HG02678 (cell line): ENCODE results near the gene DCP2.
A peak's percentile ranks its signal among the peaks of the same experiment; 100 is the strongest.

Source experiments
- ATAC-seq: cut with Tn5 transposase; IDR thresholded peaks from one replicate; pipeline ENCODE4 v1.9.1; 2021; ENCODE audit warnings: mild to moderate bottlenecking, moderate library complexity; ENCODE audit not compliant: unreplicated experiment

DCP2 gene

DNA sequence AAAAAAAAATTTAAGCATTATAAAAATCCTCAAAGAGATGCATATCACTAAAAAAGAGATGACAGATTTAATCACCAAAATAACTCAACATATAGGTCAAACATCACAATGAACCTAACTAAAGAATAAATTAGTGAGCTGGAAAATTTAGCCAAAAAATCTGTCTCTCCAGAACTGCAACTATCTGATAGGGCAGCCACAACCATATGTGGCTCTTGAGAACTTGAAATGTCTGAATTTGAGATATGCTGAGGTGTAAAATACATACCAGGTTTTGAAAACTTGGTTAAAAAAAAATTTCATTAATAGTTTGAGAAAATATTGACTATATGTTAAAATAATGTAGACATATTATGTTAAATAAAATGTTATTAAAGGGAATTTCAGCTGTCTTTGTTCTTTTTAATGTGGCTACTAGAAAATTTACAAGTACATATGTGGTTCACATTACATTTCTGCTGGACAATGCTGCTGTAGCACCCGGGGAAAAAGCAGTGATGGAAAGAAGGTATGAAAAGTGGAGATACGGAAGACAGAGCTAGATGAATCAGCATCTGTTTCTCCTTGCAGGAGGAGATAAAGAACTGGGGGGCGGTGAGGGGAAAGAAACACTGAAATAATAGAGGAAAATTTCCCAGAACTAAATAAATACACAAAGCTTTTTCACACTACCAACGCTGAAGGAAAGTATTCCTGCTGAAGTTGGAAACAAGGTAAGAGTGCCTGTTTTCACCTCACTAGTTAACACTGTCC is 66.1 kb downstream of the DCP2 start:
- no peak for ATAC-seq

DNA sequence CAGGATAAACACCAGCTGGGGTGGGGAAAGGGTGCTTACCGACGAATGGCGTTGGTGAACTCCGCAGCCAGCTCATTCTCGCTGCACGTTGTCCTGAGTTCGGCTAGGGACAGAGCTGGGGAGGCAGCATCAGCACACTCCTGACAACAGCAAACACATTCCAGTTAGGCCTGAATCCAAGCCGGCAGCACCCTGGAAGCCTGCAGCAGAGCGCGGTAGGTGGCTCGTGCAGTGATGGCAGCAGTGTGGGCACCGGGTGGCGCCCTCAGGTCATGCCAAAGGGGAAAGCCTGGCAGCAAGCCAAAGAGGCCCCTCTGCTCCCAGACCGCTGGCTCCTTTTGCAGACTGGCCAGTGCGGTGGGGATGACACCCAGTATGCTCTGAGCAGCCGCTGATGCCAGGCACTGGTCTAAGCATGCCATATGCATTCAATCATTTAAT is 66.9 kb downstream of the DCP2 start:
- no peak for ATAC-seq

GRCh38 chr5:113044776-113045465 is 68.3 kb downstream of the DCP2 start:
- ATAC-seq, result no peak

DNA sequence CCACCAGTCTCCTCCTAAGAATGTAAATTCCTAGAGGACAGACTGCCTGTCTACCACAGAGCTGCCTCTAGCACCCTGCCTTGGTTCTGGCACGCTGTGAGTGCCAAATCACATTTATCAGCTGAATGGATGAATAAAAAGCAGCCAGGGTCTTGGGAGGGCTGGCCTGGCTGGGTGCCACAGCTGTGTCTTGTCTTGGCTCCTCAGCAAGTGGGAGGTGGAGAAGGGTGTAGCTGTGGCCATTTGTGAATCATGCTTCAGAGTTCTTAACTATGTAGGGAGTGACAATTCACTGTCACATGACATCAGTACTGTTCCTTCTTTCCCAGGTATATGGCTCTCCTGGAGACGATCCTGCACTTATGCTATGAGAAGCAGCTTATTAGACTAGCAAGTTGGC is 70.6 kb downstream of the DCP2 start:
- ATAC-seq, result no peak

GRCh38 chr5:113047733-113048652 is 71.4 kb downstream of the DCP2 start:
- peak; percentile 83 for ATAC-seq

- no peak for ATAC-seq
Observed at GRCh38 chr5:113048931-113049330, 72.3 kb downstream of the DCP2 start.

DNA sequence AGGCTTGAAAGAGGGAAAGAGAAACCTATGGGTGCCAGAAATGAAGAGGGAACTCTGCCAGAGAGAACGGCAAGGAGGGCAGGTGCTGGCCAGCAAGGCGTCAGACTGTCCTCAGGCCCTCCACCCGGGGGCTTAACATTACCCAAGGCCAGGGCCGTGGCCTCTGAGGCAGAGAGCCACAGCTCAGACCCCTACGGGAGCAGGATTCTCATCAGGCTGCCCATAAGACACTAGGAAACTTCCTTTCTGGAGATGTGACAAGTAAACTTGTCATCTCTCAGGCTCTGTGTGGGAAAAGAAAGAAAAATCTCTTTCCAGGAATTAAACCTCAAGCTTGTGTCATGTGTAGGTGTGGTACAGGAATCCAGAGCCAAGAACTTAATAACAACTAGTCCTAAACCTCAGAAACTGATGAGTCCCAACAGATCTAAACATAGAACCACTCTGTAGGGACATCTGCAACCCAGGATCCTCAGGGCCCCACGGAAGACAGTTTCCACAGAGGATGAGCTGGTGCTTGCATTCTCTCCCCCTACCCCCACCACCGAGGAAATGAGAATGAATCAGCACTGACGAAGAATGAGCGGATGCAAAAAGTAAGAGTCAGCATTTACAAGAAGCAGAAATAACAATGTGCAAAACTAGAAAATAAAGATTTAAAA is 74.3 kb downstream of the DCP2 start:
- ATAC-seq, result no peak

DNA sequence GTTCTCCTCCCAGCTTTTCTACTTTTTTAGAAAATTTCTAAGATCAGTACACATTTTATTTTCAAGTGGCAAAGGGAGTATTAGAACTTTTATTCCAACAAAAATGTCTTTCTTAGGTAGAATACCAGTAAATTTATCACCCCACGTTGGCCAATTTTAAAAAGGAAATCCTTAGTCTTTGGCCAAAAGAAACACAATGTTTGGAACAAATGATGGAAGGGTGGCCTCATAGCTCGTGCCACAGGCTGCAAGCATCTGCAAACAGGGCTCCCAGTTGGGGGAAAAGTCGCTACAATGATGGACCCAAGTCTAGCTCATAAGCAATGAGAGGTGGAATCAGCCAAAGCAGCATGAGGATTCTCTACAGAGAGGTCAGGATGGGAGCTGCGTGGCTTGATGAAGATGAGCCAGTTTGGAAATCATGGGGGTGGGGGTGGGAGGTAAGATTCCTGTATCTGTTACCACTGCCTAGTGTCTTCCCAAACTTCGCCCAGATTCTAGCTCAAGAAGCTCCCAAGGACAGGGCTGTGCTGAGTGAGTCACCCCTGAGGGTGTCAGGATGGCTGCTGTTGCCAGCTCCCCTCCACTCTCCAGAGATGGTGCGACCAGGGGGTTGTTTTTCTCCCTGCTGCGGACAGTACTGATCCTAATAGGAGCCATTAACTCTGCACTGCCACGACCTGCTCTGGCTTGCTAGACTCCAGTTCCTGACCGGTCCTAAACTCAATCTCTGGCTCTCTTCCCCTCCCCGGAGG is 75.6 kb downstream of the DCP2 start:
- no peak for ATAC-seq

DNA sequence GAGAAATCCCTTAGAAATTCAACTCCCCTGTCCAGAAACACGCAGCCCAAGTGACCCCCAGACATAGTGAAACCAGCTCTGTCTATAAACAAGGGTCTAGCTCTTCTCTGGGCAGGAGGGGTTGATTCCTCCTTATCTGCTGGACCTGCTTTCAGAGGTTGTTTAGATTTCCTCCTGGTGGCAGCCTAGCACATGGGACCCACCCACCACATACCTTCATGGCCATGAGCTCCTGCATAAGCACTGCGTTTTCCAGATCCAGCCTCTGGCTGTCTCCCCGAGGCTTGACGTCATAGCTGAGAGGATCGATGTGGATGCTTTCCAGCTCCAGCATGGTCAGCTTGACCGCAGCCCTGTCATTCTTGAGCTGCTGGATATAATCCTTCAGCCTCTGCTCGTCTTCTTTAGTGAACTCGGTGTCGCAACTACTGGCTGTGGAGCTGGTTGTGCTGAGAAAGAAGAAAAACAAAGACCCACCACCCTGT is 77.0 kb downstream of the DCP2 start:
- no peak for ATAC-seq

DNA sequence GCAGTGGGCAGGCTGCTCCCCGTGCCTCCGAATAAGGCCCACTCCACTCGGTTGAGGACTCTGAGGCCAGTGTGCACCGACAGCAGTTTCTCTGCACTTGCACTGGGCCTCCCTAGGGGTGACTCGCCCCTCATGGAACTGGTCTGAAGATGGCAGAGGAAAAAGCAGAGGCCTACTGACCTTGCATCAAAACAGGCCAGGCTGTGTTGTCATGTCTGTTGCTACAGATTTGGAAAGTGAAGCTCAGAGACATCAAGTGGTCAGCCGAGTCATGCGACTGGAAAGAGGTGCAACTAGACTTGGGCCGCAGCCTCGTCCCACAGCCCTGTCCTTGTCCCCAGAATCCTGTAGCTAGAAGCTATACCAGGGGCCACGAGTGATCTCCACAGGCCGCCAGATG is 78.3 kb downstream of the DCP2 start:
- no peak for ATAC-seq

- ATAC-seq, result no peak
Observed at GRCh38 chr5:113056988-113057387, 80.4 kb downstream of the DCP2 start.

DNA sequence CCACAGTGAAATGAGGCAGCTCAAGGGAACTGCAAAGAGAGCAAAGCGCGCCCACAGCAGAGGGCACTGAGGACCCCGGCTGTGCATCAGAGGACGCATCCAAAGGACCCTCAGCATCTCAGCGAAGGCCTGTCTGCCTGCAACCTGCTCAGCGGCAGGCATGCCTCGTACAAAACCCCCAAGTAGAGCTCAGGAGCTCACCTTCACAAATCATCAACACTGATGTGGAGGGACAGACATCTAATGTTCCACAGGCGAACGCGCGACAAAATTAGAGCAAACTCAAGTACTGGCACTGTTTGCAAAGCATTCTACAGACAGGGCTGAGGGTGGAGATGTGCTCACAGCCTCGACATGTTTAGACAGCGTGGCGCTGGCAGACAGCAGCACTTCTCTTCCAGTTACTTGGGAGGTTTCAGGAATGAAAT is 81.0 kb downstream of the DCP2 start:
- no peak for ATAC-seq

DNA sequence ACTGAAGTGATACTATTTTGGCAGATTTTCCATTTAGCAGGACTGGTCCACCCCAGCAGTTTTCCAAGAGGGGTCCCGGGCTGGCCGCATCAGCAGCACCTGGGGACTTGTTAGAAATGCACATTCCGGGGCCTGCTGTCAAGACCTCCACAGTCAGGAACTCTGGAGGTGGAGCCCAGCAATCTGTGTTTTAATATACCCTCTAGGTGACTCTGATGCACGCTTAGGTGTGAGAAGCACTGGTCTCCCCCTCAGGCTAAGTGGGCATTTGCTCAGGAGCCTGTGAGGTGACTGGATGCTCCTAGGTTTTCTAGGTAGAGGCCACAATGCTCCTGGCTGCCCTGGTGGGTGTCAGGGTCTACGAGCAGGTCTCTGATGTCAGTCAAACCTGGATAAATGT is 81.7 kb downstream of the DCP2 start:
- no peak for ATAC-seq

DNA sequence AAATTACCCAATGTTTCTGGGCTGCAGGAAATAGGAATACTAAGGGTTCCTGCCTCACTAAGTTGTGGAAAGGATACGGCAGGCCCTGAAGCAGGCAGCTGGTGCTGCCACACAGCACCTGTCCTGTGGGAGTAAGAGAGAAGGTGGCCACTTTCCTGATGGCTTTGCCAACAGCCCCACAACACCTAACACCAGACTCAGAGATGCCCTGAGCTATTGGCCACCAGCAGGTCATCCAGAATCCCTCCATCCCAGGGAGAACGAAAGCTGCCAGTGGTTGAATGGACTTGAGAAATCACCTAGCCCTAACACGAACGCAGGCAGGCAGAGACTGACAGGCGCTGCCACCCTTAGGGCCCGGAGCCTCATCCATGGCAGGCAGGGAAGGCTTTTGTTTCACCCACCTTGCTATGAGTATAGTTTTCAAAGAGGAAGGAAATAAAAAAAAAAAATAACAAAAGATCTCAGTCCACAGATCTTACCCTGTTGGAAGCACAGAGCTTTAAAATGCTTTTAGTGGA is 82.2 kb downstream of the DCP2 start:
- ATAC-seq, result no peak

DNA sequence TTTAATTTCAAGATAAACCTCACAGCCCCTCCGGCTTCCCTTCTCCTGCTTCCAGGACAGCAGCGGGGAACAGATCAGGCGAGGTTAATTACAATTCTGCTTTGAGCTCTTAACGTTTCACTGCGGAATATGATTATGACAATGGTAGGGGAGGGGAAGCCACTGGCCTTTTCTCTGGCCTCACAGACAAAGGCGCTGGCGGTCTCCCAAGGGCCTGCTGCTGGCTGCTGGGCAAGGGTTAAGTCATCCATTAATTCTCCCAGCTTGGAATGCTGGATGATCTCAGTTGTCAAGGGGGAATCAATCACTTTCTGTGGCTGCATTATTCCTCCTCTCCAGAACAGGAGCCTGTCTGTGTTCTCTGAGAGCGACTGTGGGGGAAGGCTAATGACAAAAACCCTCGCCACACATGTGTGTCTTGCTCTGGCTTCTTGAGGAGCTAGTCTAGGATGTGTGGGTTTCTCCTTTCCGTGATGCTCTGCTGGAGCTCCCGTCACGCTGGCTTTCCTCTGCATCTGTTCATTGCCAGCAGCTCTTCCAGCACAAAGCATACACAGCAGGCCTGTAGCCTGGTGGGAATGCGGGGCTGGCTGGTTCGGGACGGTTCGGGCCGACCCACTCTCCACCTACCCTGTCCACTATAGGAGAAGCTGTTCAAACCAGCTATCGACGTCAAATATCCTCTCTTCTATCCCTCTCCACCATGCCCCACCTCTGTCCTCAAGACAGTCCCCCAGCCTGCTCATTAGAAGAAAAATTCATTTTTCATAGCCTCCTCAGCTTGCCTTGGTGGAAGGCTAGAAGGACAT is 82.8 kb downstream of the DCP2 start:
- no peak for ATAC-seq

DNA sequence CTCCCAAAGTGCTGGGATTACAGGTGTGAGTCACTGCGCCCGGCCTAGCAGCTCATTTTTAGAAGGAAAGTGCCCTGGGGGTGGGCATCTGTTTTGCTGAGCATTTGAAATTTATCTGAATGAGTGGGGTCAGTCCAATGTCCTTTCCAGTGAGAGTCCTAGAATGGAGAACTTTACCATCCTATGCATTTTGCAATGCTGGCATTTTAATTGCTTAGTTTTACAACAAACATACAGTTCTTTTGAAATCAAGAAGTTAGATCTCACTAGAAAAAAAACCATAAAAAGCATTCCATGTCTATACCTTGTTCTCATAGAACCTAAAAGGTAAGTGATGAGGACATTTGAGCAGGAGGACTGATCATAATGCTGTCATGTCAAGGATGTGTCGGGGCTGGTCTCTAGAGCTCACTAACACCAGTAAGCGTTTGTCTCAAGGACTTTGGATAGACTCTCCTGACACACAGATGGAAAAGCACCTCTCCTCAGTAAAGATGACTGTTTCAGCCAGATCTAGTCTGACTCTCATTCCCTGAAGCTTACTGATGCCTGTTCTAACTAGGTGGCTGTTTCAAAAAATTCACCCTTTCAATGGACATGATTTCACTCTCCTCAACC is 83.9 kb downstream of the DCP2 start:
- ATAC-seq, result no peak

DNA sequence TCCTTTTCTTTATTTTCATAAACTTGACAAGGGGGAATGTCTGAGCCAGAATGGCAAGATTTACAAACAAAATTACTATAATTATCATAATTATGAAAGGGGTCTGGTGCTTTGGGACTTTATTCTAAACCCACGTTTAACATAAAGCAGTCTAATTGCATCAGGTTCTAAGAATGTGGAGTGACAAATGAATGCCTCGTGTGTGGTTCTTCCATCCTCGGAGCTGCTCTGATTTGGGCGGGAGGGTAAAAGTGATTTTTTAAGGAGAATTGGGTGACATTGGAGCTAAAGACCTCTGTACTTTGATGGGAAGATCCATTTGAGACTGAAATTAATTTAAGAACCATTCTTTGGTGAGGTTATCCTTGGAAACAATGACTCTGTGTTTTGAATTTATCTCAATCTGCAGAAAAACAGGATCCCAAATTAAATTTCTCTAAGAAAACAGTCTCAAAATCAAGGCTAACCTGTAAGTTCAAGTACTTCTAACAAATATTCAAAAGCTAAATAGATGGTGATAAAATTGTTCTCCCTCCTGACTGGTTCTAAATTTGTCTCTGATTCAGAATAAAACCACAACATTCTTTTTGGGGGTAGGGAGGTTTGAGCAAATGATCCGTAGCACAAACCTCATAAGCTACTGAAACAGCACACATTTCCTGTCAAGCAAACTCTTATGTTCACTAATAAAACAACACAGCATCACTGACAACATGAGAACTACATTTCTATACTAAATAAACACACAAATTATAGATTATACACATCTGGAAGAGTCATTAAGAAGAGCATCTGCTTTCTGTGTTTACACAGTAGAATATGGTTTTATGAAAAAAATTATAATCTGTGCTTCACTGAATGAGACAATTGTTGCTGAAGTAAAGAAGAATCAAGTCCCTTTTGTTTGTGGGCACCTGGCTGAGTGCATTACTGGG is 85.5 kb downstream of the DCP2 start:
- no peak for ATAC-seq
